C4-2B (cell line): ENCODE measurements around the gene ACSM5.

Experiments used
- CTCF ChIP-seq: fragments of 450-650 bp; conservative IDR thresholded peaks from 2 replicates; pipeline ENCODE4 v1.5.1; 2017; ENCODE audit warnings: mild to moderate bottlenecking
- ZFX ChIP-seq: fragments of 450-650 bp; IDR thresholded peaks from 2 replicates; pipeline ENCODE4 v1.6.1; 2017

GRCh38 chr16:20401475-20402016, 7.8 kb upstream of the ACSM5 start:
- TF ChIP-seq CTCF (no peak), ZFX (no peak)
